ENCODE data around the gene LPCAT1.
"Not testable (repeated sequence)": the region's sequence is repeated elsewhere in the genome, so short reads cannot be mapped to it uniquely, and the experiment has no call there.

Gene LPCAT1

GRCh38 chr5:1479581-1480188, 44.1 kb downstream of the LPCAT1 start:
- TF ChIP-seq, protein P1, sequence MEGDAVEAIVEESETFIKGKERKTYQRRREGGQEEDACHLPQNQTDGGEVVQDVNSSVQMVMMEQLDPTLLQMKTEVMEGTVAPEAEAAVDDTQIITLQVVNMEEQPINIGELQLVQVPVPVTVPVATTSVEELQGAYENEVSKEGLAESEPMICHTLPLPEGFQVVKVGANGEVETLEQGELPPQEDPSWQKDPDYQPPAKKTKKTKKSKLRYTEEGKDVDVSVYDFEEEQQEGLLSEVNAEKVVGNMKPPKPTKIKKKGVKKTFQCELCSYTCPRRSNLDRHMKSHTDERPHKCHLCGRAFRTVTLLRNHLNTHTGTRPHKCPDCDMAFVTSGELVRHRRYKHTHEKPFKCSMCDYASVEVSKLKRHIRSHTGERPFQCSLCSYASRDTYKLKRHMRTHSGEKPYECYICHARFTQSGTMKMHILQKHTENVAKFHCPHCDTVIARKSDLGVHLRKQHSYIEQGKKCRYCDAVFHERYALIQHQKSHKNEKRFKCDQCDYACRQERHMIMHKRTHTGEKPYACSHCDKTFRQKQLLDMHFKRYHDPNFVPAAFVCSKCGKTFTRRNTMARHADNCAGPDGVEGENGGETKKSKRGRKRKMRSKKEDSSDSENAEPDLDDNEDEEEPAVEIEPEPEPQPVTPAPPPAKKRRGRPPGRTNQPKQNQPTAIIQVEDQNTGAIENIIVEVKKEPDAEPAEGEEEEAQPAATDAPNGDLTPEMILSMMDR (conservative IDR thresholded peaks at IDR 0.05; ENCODE audit: low read depth): peak; percentile 76
- H3K27ac ChIP-seq: peak overlapping the region; percentile 75
- peak; percentile 32 for DNase-seq (ENCODE audit: low spot score)
- ChIA-PET POLR2A (ENCODE audit: low non-redundant PET) (no interaction called here), CTCF (interaction anchor here (0.6 to 1.3 kb wide), 7 partner anchors 18 to 557 kb away, joined by 3 to 6 read pairs (median 3); no protein-coding TSS in a partner anchor)

- CTCF ChIA-PET: interaction anchor here (0.7 to 1.3 kb wide), 5 partner anchors 19 to 170 kb away, joined by 3 to 4 read pairs (median 3); no protein-coding TSS in a partner anchor
- no peak overlapping the region for H3K27ac ChIP-seq
- TF ChIP-seq, protein P1 (conservative IDR thresholded peaks at IDR 0.05; ENCODE audit: low read depth): no peak
- no peak for DNase-seq (ENCODE audit: low spot score)
- POLR2A ChIA-PET (ENCODE audit: low non-redundant PET): no interaction called here
Observed at GRCh38 chr5:1479066-1479465, 44.7 kb downstream of the LPCAT1 start.

GRCh38 chr5:1478271-1479035, 45.3 kb downstream of the LPCAT1 start:
- TF ChIP-seq, protein P1 (conservative IDR thresholded peaks at IDR 0.05; ENCODE audit: low read depth): no peak
- no peak overlapping the region for H3K27ac ChIP-seq
- ChIA-PET CTCF (interaction anchor here (0.7 to 1.0 kb wide), 2 partner anchors 30 to 171 kb away, joined by 3 to 4 read pairs; no protein-coding TSS in a partner anchor), POLR2A (ENCODE audit: low non-redundant PET) (no interaction called here)
- no peak for DNase-seq (ENCODE audit: low spot score)

- ChIA-PET POLR2A (ENCODE audit: low non-redundant PET) (no interaction called here), CTCF (no interaction called here)
- TF ChIP-seq, protein P1 (conservative IDR thresholded peaks at IDR 0.05; ENCODE audit: low read depth): no peak
- DNase-seq (ENCODE audit: low spot score): no peak
- no peak overlapping the region for H3K27ac ChIP-seq
Observed at GRCh38 chr5:1477341-1477740, 46.4 kb downstream of the LPCAT1 start.

GRCh38 chr5:1476967-1477310, 46.8 kb downstream of the LPCAT1 start:
- CTCF ChIA-PET: no interaction called here
- no peak for DNase-seq (ENCODE audit: low spot score)
- POLR2A ChIA-PET (ENCODE audit: low non-redundant PET): no interaction called here
- H3K27ac ChIP-seq: 0 out of 2 replicates have a peak overlapping the region, but pooled peaks have one; percentile 6
- TF ChIP-seq, protein P1 (conservative IDR thresholded peaks at IDR 0.05; ENCODE audit: low read depth): no peak

- DNase-seq (ENCODE audit: low spot score): no peak
- POLR2A ChIA-PET (ENCODE audit: low non-redundant PET): no interaction called here
Observed at GRCh38 chr5:1476181-1476966, 47.4 kb downstream of the LPCAT1 start.

GRCh38 chr5:1475544-1475900, 48.2 kb downstream of the LPCAT1 start:
- POLR2A ChIA-PET (ENCODE audit: low non-redundant PET); DNase-seq (ENCODE audit: low spot score): not testable (repeated sequence)
- CTCF ChIA-PET: interaction anchor here (0.5 kb wide), 1 partner anchor 933 kb away, joined by 3 read pairs; no protein-coding TSS in a partner anchor
- 0 out of 2 replicates have a peak overlapping the region, but pooled peaks have one; percentile 4 for H3K27ac ChIP-seq

More at GRCh38 chr5:1476181-1476966, 47.4 kb downstream of the LPCAT1 start:
- CTCF ChIA-PET: no interaction called here
- H3K27ac ChIP-seq: peak overlapping the region; percentile 6; the same call in 1 of the 2 replicates
- TF ChIP-seq, protein P1 (conservative IDR thresholded peaks at IDR 0.05; ENCODE audit: low read depth): no peak

All from RWPE1 (cell line).